ENCODE measurements around the gene GAP43.

Gene GAP43

GRCh38 chr3:115692887-115693524, 69.7 kb downstream of the GAP43 start:
- Mint-ChIP-seq H3K4me1 (no peaks in the 10 kb centered on the region), H3K9me3 (no peaks in the 10 kb centered on the region), H3K4me3 (no peak overlapping the region), H3K27me3 (no peaks in the 10 kb centered on the region), H3K36me3 (no peaks in the 10 kb centered on the region), H3K27ac (no peak overlapping the region)
- ATAC-seq, result peak; percentile 90

DNA sequence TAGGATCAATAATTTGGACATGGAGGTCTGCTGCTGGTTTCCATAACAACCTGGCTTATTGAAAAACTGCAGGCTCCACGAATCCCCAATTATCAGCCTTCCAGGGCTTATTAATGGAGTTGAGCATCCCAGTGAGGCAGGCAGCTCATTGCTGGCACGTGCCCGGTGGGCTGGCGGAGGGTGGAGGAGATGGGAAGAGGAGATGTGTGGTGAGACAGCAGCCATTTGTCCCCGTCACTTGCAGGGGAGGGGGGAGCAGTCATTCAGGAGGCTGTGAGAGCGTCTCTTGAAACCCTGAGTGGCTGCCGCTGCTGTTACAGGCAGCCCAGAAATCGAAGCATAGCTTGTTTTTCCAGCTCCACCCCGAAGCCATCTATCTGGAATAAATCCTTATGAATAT, 70.6 kb downstream of the GAP43 start:
- H3K27me3 Mint-ChIP-seq, result no peaks in the 10 kb centered on the region
- no peaks in the 10 kb centered on the region for H3K4me1 Mint-ChIP-seq
- ATAC-seq, result no peak
- no peaks in the 10 kb centered on the region for H3K36me3 Mint-ChIP-seq
- H3K9me3 Mint-ChIP-seq, result no peaks in the 10 kb centered on the region
- no peak overlapping the region for H3K27ac Mint-ChIP-seq
- no peak overlapping the region for H3K4me3 Mint-ChIP-seq

- no peak overlapping the region for H3K4me3 Mint-ChIP-seq
- H3K27me3 Mint-ChIP-seq, result no peaks in the 10 kb centered on the region
- no peak overlapping the region for H3K27ac Mint-ChIP-seq
- H3K4me1 Mint-ChIP-seq, result no peaks in the 10 kb centered on the region
- no peaks in the 10 kb centered on the region for H3K9me3 Mint-ChIP-seq
- no peaks in the 10 kb centered on the region for H3K36me3 Mint-ChIP-seq
- no peak for ATAC-seq
These were observed 71.8 kb downstream of the GAP43 start for GRCh38 chr3:115695090-115695489.

- no peak for ATAC-seq
- H3K9me3 Mint-ChIP-seq, result no peaks in the 10 kb centered on the region
- no peaks in the 10 kb centered on the region for H3K4me1 Mint-ChIP-seq
- no peaks in the 10 kb centered on the region for H3K27me3 Mint-ChIP-seq
- no peak overlapping the region for H3K4me3 Mint-ChIP-seq
- H3K27ac Mint-ChIP-seq, result no peak overlapping the region
- H3K36me3 Mint-ChIP-seq, result no peaks in the 10 kb centered on the region
These were observed 74.1 kb downstream of the GAP43 start for GRCh38 chr3:115697263-115698053.

DNA sequence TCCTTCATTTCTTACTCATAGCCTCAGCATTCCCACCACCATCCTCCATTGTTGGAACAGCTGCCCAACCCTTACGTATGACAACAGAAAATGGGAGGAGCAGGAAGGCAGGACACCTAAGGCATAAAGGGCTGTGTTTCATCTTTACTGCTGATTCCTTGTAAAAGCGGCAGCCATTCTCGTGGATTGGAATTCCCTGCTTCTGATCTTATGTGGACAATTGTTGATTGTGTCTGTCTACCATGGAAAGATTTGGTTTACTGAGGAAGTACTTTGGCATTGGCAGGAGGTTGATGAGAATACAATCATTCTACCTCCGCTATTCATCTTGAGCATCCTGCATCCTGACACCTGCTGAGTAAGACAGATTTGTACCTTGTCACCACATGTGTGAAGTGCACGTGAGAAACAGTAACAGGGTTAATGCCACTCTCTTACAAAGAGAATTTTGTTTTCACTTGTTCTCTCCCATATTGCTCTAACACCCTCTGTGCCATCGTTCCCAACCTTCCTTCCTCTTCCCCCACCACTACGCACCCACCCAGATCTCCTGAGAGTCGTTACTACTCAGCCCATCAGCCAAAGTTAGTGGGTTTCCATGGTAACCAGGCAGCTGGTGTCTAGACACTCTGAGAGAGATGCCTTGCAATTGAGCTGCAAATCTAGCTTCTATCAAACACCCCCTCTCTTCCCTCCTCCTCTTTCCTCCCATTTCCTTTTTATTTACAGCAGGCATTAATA, 75.7 kb downstream of the GAP43 start:
- ATAC-seq, result peak; percentile 36
- no peaks in the 10 kb centered on the region for H3K9me3 Mint-ChIP-seq
- H3K4me1 Mint-ChIP-seq, result no peaks in the 10 kb centered on the region
- H3K36me3 Mint-ChIP-seq, result no peaks in the 10 kb centered on the region
- no peaks in the 10 kb centered on the region for H3K27me3 Mint-ChIP-seq
- no peak overlapping the region for H3K27ac Mint-ChIP-seq
- H3K4me3 Mint-ChIP-seq, result no peak overlapping the region

DNA sequence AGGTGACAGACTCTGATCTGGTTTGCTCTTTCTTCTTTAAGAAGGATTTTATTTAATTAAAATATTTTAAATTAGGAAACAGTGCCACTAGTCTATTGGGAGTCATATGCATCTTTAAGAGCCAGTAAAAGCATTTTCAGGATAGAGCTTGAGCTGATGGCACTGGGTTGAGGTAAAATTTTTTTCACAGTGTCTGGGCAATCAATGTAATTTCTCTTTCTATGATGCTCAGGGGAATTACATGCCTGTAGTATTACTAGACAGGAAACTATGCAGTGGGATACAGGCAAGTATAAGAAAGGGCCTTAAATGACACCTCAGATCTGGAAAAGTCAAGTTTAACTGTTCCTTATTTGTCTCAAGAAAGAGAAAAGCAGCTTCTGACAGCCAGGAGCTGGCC, 76.4 kb downstream of the GAP43 start:
- H3K4me1 Mint-ChIP-seq, result no peaks in the 10 kb centered on the region
- no peaks in the 10 kb centered on the region for H3K27me3 Mint-ChIP-seq
- no peak overlapping the region for H3K4me3 Mint-ChIP-seq
- ATAC-seq, result no peak
- H3K27ac Mint-ChIP-seq, result no peak overlapping the region
- H3K9me3 Mint-ChIP-seq, result no peaks in the 10 kb centered on the region
- no peaks in the 10 kb centered on the region for H3K36me3 Mint-ChIP-seq

DNA sequence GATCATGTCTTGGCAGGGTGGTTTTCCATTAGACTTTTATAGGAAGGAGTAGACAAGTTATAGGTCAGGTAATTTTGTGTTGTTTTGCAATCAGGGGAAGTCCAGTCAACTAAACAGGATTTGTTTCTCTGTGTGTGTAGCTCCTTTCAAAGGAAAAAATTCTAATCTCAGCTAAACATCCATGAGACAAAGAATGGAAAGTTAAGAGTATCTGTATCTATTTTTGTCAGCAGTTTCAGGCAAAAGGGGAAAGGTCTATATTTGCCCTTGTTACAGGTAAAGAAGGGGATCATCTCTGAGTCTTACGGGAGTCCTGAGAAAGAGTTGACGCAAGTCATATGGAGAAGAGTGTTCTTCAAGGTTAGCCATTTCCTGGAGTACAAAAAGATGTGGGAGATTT, 79.3 kb downstream of the GAP43 start:
- no peak overlapping the region for H3K4me3 Mint-ChIP-seq
- H3K36me3 Mint-ChIP-seq, result no peaks in the 10 kb centered on the region
- no peak overlapping the region for H3K27ac Mint-ChIP-seq
- ATAC-seq, result no peak
- no peaks in the 10 kb centered on the region for H3K9me3 Mint-ChIP-seq
- no peaks in the 10 kb centered on the region for H3K4me1 Mint-ChIP-seq
- H3K27me3 Mint-ChIP-seq, result no peaks in the 10 kb centered on the region

DNA sequence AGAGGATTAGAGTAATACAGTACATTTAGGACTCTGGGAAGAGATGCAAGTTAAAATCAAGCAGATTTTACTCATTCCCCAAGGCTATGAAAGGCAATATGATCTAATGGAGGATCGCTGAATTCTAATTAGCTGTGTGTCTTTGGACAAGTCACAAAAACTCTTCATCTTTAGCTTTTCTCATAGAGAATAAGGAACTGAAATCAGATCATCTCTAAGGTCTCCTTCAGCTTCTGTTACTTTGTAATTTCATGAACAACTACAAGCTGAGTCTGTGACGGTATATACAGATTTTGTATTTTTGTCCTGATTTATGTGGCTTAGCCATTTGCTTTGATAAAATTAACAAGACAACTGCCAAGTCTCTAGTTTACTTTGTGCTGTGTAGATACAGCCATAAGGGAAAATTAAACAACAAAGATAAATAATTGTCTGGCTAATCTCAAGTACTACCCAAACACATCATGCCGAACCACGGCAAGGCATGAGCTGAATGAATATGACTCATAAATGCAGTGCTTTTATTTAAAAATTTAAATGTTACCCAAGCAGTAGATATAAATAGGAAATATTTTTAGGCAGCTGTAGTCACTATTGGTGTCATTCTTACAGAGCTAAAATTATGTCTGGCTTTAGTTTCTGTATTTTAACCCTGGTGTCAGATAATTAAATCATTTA, 81.5 kb downstream of the GAP43 start:
- no peaks in the 10 kb centered on the region for H3K27me3 Mint-ChIP-seq
- H3K4me1 Mint-ChIP-seq, result no peaks in the 10 kb centered on the region
- H3K4me3 Mint-ChIP-seq, result no peak overlapping the region
- H3K27ac Mint-ChIP-seq, result no peak overlapping the region
- no peaks in the 10 kb centered on the region for H3K9me3 Mint-ChIP-seq
- no peaks in the 10 kb centered on the region for H3K36me3 Mint-ChIP-seq
- peak; percentile 72 for ATAC-seq

DNA sequence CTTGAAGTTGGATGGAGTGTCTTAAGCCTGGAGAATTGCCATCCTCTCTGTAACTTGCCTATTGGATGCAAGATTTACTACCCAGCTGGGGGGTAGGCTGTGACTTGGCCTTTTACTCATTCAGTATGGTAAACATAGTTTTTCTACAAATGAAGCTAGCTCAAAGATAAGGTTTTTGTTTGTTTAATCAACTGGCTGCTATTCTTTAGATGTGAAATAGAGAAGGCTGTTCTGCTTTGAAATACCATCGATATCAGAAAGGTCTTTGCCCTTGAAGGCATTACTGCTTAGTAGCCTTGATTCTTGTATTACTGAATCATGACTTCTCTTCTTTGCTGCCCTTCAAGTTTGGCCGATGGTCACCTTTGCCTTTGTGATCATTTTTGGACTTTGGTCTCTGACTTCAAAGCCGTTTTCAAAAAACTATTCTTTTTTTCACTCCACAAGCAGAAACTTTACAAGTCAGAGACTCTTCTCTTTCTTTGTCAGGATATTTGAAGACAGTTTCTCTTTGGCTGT, 83.1 kb downstream of the GAP43 start:
- Mint-ChIP-seq H3K27me3 (no peaks in the 10 kb centered on the region), H3K9me3 (no peaks in the 10 kb centered on the region), H3K4me1 (no peaks in the 10 kb centered on the region), H3K4me3 (no peak overlapping the region), H3K36me3 (no peaks in the 10 kb centered on the region), H3K27ac (no peak overlapping the region)
- ATAC-seq, result no peak

DNA sequence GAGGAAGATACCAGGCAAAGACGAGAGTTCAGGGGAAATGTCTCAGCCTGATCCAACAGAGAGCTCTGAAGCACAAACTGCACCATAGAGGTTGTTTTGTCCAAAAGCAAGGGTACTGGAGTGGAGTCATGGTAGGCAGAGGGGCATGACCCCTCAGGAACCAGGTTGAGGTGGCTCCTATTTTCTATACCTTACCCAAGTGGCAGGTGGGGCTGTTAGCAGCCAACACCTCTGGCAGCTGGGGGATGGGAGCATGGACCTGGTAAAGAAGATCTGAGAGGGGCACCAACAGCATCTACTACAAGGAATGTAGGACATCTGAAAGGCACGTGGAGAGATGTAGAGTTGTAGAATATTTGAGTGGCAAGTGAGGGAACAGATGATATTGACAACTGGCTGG, 85.2 kb downstream of the GAP43 start:
- Mint-ChIP-seq H3K27ac (no peak overlapping the region), H3K36me3 (no peaks in the 10 kb centered on the region), H3K4me3 (no peak overlapping the region), H3K9me3 (no peaks in the 10 kb centered on the region), H3K27me3 (no peaks in the 10 kb centered on the region), H3K4me1 (no peaks in the 10 kb centered on the region)
- ATAC-seq, result peak; percentile 36

GRCh38 chr3:115709093-115709492, 85.8 kb downstream of the GAP43 start:
- Mint-ChIP-seq H3K27me3 (no peaks in the 10 kb centered on the region), H3K4me1 (no peaks in the 10 kb centered on the region), H3K27ac (no peak overlapping the region), H3K36me3 (no peaks in the 10 kb centered on the region), H3K9me3 (no peaks in the 10 kb centered on the region), H3K4me3 (no peak overlapping the region)
- no peak for ATAC-seq

DNA sequence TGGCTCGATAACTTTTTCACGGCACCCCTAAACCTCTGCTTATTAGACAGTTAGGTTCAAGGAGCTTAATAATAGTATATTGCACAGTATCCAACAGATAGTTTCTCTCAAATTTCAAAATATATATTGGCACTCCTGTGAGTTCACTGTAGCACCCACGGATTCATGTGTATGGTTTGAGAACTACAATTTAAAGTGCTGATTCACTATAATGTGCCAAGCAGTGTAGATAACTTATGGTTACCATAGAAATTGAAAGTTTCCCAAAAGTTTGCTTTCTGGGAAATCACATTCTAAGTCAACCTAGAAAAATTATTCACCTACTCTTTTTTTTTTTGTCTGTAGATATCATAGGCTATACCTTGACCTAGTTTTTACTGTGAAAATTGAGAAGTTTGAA, 86.6 kb downstream of the GAP43 start:
- no peaks in the 10 kb centered on the region for H3K36me3 Mint-ChIP-seq
- no peak overlapping the region for H3K4me3 Mint-ChIP-seq
- H3K27me3 Mint-ChIP-seq, result no peaks in the 10 kb centered on the region
- H3K4me1 Mint-ChIP-seq, result no peaks in the 10 kb centered on the region
- H3K9me3 Mint-ChIP-seq, result no peaks in the 10 kb centered on the region
- H3K27ac Mint-ChIP-seq, result no peak overlapping the region
- ATAC-seq, result no peak

DNA sequence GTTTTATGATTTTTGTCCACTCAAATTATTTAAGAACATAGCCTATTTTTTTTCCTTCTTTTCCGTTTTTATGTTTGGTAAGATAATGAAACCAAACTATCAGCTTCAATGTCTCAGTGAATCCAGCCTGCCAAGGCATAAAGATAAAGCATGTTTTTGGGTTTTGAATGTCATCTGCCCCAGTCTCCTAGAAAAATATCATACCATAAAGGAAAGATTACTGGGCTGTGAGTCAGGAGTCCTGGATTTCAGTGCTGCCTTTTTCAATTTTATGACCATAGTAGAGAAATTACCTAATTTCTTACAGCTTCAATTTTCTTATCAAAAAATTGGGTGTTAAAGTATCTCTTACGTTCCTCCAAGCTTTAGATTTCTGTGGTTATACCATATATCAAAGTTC, 87.5 kb downstream of the GAP43 start:
- H3K27me3 Mint-ChIP-seq, result no peaks in the 10 kb centered on the region
- H3K4me3 Mint-ChIP-seq, result no peak overlapping the region
- H3K4me1 Mint-ChIP-seq, result no peaks in the 10 kb centered on the region
- ATAC-seq, result no peak
- H3K36me3 Mint-ChIP-seq, result no peaks in the 10 kb centered on the region
- no peaks in the 10 kb centered on the region for H3K9me3 Mint-ChIP-seq
- no peak overlapping the region for H3K27ac Mint-ChIP-seq

GRCh38 chr3:115712871-115713270, 89.6 kb downstream of the GAP43 start:
- ATAC-seq, result no peak
- H3K4me1 Mint-ChIP-seq, result no peaks in the 10 kb centered on the region
- H3K27ac Mint-ChIP-seq, result no peak overlapping the region
- peaks cover 4% of the 10 kb centered on the region for H3K27me3 Mint-ChIP-seq
- no peak overlapping the region for H3K4me3 Mint-ChIP-seq
- no peaks in the 10 kb centered on the region for H3K9me3 Mint-ChIP-seq
- no peaks in the 10 kb centered on the region for H3K36me3 Mint-ChIP-seq

GRCh38 chr3:115713284-115713683, 90.0 kb downstream of the GAP43 start:
- H3K4me1 Mint-ChIP-seq, result no peaks in the 10 kb centered on the region
- no peak for ATAC-seq
- H3K4me3 Mint-ChIP-seq, result no peak overlapping the region
- H3K27ac Mint-ChIP-seq, result no peak overlapping the region
- H3K36me3 Mint-ChIP-seq, result no peaks in the 10 kb centered on the region
- H3K27me3 Mint-ChIP-seq, result peaks cover 8% of the 10 kb centered on the region
- H3K9me3 Mint-ChIP-seq, result no peaks in the 10 kb centered on the region
